Activated CD8-positive, alpha-beta memory T cell treated with anti-CD3 and anti-CD28 coated beads for 1 hour (primary cell): ENCODE results near the gene CCNI2.
A peak's percentile ranks its signal among the peaks of the same experiment; 100 is the strongest.

Experiments used
- DNase-seq, 2 donors: peaks; one replicate each; pipeline ENCODE4 v3.0.0-alpha.2; 2020; ENCODE audit warnings: low read depth in 1 of 2; ENCODE audit errors: extremely low read depth in 1 of 2

CCNI2 gene

DNA sequence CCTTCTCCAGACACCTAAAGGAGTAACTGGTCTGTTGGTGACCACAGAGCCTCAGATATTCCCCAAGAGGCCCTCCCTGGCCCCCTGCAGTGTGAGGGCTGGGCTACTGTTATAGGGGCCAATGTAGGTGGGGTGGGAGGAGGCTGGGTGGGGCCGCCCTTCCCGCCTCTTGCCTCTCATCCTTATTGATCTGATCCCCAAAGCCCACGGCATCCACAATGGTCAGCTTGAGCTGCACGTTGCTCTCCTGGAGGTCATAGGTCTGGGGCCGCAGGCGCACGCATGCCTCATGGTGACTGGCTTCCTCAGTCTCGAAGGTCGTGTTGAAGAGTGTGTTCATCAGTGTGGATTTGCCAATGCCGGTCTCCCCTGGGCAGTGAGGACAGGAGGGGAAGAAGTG is 16.8 kb downstream of the CCNI2 start:
- no peak for DNase-seq

DNA sequence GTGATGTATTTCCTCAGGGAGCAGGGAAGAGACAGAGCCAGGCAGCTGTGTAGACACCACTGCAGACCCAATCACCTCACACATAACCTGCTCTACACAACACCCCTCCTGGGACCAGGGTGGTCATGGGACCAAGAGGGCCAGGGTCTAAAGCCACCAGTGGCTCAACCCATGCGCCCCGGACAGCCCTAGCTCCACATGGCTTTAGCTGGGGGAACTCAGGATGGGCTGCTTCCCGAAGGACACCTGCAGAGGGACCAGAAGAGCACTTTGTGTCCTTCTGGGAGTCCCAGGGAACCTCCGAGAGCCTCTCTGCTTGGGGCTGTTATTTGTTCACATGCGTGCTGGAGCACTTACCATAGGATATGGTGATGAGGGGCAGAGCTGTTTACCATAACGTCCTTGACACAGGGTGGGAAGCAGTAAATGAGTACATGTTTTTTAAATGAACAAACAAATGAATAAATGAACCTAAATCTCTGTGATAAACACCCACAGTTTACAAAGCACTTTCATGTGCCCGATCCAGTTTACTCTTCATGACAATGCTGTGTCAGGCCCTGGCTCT is 17.5 kb downstream of the CCNI2 start:
- no peak for DNase-seq

DNA sequence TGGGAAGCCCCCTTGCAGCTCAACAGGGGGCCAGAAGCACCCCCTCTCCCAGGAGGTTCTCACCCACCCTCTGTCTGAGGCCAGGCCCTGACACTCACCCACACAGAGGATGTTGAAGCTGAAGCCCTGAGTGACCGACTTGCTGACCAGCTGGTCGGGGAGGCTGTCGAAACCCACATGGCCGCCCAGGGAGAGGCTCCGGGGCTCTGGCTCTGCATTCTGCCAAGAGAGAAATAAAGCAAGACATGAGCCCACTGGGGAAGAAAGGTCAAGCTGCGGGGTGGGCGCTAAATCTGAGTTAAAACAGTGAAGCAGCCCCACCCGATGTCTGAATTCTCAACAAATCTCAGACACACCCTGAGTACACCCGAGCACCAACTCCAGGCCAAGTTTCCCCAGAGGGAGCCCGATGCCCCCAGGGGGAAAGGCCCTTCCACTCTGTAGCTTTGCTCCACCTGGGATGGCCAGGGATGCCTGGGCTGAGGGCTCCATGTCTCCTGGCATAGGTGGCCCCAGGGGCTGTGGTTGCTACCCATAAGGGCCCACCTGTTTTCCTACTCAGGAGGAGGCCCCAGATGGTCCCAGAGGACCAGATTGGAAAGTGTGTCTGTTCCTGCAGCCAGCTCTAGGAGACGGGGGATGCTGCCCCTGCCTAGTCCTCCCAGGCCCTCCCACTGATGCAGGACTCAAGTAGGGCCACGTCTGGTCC is 18.2 kb downstream of the CCNI2 start:
- no peak for DNase-seq

DNA sequence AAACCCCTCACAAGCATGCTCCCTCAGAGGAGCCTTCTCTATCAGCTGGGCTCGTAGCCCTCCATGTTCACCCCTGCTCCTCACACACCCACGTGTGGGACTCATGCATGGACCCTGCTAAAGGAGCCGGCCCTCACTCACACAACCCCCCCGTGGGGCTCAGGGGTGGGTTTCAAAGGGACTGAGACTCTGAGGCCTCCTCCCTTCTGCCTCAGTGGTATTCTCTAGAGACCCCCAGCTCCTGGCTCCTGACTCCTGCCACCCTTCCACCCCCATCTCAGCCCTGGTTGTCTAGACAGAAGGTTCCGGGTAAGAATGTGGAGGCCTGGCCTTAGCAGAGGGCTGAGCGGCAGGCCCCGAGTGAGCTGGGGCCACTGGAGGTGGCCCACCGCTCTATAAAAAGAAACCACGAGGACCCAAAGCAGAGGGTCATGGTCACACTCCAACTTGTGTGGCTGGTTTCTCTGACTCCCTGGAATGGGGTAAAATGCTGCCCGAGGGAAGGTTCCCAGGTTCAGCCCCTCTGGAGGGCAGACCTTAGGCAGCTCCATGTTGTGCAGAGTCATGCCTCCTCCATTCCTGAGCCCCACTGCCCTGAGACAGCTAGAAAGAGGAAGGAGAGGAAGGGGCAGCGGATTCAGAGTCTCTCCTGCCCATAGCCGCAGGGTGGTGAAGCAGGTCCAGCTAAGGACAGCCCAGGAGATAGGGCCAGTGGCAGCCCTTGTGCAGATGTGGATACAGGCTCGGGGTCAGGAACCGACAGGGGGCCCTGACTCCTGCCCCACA is 19.0 kb downstream of the CCNI2 start:
- no peak for DNase-seq

DNA sequence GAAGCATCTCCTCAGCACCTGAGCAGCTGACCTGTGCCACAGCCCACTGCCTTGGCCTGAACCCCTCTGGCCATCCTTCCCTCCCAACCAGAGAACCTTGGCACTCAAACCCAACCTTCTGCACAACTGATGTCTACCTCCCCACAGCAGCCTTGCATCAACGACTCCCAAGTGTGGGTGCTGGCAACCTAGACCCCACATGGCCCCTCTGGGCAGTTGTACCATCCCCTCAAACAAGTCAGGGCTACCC is 19.5 kb downstream of the CCNI2 start:
- DNase-seq, result no peak

DNA sequence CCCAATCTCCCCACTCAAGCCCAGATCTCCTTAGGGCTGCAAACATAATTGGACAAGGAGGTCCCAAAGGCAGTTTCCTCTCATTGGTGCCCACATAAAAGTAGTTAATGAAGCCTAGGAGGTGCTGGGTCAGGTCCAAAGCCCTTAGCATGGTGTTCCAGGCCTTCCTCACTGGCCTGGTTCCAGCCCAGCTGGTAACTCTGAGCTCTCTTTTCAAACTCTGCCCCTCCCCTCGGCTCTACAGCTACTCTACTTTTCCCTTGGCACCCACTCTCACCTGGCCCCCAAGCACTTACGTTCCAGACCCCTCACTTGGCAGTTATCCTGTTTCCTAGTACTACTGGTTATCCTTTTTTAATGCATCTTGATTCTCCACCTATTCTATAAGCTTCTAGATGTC is 19.9 kb downstream of the CCNI2 start:
- no peak for DNase-seq

DNA sequence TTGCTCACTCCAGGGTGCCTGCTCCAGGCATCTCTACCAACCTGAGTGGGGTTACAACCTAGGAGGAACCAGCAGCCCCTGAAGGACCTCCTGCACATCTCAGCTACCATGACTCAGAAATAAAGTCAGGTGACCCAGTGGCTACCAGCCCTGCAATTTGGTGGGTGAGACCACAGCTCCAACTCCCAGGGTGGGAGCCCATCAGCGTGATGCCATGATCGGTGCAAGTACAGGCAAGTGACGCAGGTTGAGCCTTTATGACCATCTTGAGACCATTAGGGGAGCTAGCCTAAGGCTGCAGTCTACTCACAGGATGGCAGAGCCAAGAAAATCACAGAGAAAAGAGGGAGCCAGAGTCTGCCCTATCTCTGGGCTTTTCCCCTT is 21.3 kb downstream of the CCNI2 start:
- DNase-seq, result no peak

DNA sequence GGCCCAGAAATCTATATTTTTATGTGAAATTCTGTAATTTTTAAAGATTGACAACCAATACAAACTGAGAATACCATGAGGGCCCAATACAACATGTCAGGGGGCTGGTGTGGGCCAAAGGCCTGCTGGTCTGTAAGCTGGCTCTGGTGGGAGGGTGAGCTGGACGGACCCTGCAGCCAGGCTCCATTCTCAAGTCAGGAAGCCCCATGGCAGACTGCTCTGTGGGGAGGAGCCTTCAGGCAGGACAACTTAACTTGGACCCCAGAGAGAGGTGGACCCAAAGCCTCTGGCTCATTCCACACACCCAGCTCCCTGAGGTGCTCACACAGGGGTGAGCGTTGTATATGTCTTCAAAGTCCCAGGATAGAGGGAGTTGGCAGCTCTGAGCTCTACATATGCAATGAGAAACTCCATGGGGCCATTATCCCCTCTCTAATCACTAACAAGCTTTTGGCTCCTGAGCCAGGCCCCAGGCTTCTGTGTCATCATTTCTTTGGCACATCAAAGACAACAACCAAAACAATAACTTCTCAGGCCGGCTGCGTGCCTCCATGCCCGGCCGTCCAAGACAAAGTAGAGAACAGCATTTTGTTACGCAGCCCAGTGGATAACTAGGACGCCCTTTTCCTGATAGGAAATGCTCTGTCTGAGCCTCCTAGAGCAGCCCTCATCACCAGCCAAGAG is 23.4 kb downstream of the CCNI2 start:
- DNase-seq, result no peak

DNA sequence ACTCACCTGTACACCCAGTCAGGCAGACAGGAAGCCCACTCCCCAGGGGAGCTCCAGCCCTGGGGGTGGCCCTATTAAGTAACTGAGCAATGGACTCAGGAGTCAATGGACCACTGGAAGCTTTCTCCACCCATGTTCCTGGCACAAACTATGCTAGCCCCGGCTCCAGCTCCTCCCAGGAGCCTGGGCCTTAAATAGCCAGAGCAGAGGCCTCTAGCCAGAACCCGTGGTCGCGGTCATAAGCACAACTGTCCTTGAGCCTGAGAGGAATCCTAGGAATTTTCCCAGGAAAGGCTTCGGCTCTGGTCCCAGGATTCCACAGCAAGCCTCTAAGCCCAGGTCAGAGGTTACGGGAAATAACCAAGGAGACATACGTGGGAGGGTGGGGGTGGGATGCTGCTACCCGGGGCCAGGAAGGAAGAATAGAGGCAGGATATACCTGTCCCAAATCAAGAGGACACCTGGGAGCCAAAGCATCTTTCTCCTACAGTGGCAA is 24.3 kb downstream of the CCNI2 start:
- no peak for DNase-seq

DNA sequence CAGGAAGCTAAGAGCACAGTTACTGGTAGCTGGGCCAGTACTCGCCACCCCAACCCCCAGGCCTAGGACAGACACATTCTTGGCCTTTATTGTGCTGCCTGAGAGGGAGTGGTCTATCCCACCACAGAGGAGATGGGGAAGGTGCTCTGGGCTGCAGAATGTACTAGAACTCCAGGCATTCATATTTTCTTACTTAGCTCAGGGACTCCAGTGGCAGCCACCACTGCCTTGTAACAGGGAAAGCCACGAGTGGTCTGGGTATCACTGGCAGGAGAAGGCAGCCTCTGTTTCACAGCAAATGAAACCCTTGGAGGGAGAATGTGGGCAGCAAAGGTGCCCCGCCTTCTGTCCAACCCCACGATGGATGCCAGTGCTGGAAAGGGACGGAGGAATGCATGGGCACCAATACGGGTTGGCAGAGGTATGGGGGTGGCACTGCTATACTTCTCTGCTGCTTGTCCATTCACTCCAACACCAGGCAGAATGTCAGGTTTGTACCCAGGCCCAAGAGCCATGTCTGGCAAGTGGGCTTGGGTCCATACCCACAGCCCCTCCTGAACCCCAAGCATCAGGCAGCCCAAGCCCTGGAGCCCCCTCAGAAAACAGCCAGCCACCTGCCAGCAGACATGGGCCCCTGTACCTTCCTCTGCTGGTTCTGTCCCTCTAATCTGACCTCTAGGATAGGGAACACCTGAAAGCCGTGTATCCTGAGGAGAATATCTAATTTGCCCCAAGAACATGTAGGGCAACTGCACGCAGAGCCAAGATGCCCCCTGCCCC is 25.3 kb downstream of the CCNI2 start:
- no peak for DNase-seq

DNA sequence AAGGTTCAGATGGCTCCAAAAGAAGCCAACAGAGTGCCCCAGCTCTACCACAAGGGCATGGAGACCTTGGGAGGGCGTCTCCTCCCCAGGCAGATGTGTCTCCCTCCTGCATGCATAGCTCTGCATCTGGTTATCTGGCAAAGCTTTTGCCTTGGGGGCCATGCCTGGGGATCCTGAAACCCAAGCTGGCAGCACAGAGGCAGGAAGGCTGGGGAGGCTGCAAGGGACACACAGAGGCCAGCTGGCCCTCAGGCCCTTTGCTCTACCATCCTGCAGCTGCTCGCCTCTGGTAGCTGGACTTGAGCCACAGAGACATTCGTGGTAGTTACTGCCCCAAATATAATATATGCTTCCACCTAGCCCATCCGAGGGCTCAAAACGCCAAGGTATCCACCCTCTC is 25.9 kb downstream of the CCNI2 start:
- no peak for DNase-seq

DNA sequence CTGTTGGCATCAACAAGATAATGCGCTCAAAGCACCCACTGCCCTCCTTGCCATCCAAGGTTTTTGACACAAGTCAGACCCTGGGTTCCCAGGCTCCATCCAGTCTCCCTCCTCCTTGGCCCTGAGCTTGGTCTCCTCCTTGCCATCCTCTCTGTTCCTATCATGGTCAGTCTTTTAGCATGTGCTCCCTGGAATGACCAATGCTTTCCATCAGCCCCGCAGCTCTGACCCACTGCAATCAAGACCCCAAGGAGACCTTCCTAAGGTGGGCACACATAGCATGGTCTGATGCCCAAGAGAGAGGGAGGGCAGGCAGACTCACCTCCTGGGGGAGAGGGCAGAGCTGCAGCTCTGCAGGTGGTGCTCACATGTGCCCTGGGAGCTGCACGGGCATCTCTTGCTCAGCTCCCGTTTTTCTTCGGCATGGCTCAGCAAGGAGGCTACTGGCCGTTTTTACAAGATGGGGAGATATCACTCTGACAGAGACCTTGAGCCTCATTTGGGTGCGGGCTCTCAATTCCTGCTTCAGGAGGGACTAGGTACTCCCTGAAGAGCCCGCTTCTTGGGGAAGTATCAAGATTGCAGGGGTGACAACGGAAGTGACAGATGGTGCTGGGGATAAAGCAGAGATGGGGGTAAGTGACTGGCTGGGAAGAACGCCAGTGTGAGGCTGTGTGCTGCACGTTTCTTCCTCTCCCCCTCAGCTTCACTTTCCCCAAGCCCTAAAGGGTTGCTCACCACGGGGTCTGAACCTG is 26.6 kb downstream of the CCNI2 start:
- no peak for DNase-seq

DNA sequence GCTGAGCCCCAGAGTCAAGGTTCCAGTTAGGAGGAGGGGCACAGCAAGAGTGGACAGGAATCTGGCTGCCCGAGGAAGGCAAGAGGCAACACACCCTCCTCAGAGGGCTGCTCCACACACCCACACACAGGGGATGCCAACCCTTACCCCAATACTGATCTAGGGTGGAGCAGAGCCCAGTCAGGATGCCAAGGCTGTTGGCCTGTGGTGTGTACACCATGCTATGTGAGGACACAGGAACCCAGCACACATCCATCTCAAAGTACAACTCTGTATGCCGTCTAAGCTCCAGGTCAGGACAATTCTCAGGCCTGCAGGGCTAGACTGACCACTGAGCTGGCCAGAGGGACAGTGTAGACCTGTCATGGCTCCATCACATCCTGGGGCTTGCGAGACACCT is 27.2 kb downstream of the CCNI2 start:
- DNase-seq, result no peak

DNA sequence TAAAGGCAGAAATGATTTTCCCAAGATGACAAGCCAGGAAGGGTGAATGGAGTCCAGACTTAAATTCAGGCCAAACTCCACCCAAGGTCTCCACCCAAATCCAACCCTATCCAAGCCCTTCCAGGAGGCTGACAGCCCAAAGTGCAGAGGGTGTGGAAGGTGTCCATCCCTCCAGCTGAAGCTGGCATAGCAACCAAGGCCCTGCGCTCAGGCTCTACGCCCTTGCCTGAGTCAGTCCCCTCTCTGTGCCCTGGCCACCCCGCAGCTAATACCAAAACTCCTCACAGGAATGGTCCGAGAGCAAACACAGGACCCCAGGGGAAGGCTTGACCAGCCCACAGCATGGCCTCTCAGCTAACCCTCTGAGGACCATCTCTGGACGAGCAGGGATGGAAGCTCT is 27.7 kb downstream of the CCNI2 start:
- no peak for DNase-seq

DNA sequence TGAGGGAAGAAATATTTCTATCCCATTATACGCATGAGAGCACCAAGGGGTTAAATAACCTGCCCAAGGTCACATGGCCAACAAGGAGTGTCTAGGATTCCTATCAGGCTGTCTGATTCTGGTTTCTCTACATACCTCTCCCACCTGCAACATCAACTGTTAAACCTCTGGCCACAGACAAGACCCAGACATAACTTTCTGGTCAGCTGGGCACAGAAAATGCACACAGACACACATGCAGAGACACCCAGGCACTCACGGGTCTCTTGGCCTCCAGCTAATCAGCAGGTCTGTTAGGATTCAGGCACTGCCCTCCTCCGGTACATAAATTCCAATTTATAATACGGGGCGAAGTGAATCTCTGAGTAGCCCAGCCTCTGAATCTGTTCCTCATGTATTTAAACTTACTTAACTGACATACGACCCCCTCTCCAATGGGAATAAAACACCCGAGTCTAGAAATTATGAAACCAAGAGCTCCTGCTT is 28.3 kb downstream of the CCNI2 start:
- no peak for DNase-seq

DNA sequence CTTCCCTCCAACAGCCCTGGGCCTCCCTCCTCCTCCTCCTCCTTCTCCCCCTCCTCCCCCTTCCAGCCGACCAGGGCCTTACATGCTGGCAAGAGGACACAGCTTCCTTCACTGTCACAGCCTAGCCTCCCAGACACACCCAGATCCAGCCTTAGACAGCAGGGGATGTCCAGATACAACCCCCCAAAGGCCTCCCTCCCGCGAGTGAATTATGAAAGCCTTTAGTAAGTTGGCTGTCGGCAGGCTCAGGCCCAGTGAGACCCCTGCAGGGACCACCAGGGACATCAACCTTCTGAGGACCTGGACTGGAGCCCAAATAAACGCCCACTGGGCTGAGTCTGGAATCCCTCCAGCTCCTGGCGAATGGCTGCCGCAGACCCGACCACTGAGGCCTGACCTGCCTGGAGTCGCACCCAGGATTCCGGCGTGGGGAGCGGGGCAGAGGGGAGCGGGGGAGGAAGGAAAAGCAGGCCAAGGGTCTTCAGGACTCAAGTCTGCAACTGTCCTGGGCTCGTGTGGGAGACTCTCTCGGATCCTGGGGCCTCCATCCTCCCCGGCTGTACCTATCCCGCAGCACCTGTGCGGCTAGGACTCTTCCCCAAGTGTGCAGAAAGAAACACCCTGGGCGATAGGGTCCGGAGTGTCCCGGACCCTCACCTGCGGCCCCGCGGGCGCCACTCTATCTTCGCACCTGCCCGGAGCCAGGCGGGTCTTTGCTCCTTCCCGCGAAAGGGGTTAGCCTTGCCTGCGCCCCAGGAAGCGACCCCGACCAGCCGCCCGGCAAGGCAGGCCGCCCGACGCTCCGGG is 29.1 kb downstream of the CCNI2 start:
- DNase-seq, result no peak

DNA sequence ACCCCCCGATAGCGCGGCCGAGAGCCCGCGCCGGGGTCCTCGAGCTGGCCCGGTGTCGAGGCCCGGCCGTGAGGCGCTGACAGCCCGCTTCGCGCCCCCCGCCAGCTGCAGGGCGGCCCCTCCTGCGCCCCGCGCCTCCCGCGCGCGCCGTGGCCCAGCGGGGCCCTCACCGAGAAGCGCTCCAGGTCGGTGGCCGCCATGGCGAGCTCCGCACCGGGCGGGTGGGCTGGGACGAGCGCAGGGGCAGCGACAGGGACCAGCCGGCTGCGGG is 29.6 kb downstream of the CCNI2 start:
- DNase-seq, result no peak

DNA sequence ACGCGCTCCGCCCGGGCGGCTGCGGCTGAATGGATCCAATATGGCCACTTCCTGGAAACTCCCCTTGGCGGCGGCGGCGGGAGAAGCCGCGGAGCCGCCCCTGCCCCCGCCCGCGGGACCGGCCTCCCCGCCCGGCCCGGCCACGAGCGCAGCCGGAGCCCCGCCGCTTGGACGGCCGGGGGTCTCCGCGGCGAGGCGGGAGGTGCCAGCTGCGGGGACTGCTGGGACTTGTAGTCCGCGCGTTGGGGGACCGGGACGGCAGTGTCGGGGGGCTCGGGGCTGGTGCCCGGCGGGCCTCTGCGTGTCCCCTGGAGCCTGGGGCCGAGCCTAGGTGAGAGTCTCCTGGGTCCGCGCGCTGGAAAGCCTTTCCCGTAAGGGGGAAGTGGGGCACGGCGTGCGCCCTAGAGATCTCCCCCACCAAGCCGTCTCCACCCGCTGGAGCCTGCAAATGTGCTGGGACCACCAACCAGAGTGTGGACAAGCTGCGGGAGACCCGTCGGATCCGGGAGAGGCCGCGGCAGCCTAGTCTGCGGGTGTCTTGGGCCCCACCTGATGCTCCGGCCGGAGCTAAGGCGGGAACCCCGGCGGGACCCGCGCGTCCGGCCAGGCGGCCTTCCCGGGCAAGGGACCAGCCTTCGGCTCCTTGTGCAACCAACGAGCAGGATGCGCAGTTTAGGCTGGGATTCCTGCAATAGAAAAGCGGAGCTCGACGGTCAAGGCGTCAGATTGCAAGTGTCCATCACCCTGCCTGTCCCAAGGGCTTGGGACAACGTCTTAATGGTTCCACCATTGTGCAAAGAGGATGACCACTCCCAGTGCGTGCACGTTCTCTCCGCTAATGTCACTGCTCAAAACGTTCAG is 30.2 kb downstream of the CCNI2 start, which contains the start of gene SEPTIN8:
TSS of gene SEPTIN8 (minus strand) at position 31 of the 861 bp plus-strand sequence. CDS start 102 bp downstream, outside the sequence.
- DNase-seq, result peak in 1 of 2 donors; percentile 5

DNA sequence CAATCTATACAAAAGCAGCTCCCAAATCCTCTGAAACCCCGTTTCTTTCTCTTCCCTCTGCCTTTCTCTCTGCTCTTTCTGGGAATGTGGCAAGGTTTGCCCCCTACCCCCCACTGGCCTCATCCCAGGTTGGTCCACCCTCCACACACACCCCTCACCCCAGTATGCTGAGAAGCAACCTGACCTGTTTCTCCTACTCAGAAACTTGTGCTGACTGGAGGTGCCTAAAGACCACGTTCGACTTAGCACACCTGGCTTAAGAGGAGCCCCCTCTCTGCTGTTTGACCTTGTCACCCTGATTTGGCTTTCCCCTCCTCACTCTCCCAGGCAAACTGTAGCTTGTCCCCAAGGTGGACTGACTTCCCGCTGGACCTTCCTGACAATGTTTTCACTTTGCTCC is 30.9 kb downstream of the CCNI2 start:
- DNase-seq, result no peak
